Esophagus muscularis mucosa (tissue), 4 donors: ENCODE results near the gene HIC1. TPM values are rescaled to one million over a fixed set of nuclear protein-coding genes. Genes with fewer than 3 reads are reported as not detected.
A peak's percentile ranks its signal among the peaks of the same experiment; 100 is the strongest.

Experiments
- DNase-seq: peaks from one replicate; pipeline ENCODE4 v3.0.0-alpha.2; 2017; ENCODE audit errors: extremely low spot score
- H3K27ac ChIP-seq, 4 donors: fragments of 200-600 bp; sonication (generic); replicated peaks in 1 of 4; 1 replicate in 3 of 4; 2 replicates in 1 of 4; pipeline ENCODE4 v1.5.1; 2016 to 2019; ENCODE audit warnings: mild to moderate bottlenecking in 1 of 4
- H3K27me3 ChIP-seq, 4 donors: fragments of 200-600 bp; sonication (generic); one replicate each; pipeline versions ENCODE4 v1.5.1 to v1.6.0; 2016 to 2019
- H3K36me3 ChIP-seq, 4 donors: fragments of 200-600 bp; sonication (generic); one replicate each; pipeline ENCODE4 v1.5.1; 2016 to 2019
- H3K4me1 ChIP-seq, 4 donors: fragments of 200-600 bp; sonication (generic); one replicate each; pipeline ENCODE4 v1.5.1; 2016 to 2019
- H3K4me3 ChIP-seq, 4 donors: fragments of 200-600 bp; sonication (generic); 1 replicate in 2 of 4; 2 replicates in 2 of 4; pipeline ENCODE4 v1.5.1; 2016 to 2019; ENCODE audit warnings: mild to moderate bottlenecking in 4 of 4, moderate library complexity in 1 of 4
- H3K9me3 ChIP-seq, 4 donors: fragments of 200-600 bp; sonication (generic); 1 replicate in 3 of 4; 2 replicates in 1 of 4; pipeline ENCODE4 v1.5.1; 2016 to 2019
- CTCF ChIP-seq, 3 experiments: fragments of 200-600 bp in 2 of 3; fragments of 450-650 bp in 1 of 3; sonication (generic) in 2 of 3; IDR thresholded peaks; one replicate each; pipeline ENCODE4 v1.5.1; 2017 to 2019; ENCODE audit warnings: antibody characterized with exemption in 3 of 3, mild to moderate bottlenecking in 2 of 3, moderate library complexity in 1 of 3
- EP300 ChIP-seq: sonication (generic); formaldehyde crosslinking; IDR thresholded peaks from one replicate; pipeline ENCODE4 v1.6.1; 2017; ENCODE audit warnings: antibody characterized with exemption
- POLR2A ChIP-seq: fragments of 450-650 bp; IDR thresholded peaks from one replicate; pipeline ENCODE4 v1.6.1; 2017; ENCODE audit warnings: antibody characterized with exemption, moderate library complexity, mild to moderate bottlenecking, low read depth
- POLR2AphosphoS5 ChIP-seq, 2 donors: sonication (generic); formaldehyde crosslinking; IDR thresholded peaks; one replicate each; pipeline ENCODE4 v1.6.1; 2017; ENCODE audit warnings: antibody characterized with exemption in 2 of 2
- WGBS: methylation state at CpG from one replicate; pipeline ENCODE4 v1.1.5; 2018; 5-methylcytosine and 5-hydroxymethylcytosine counted together
- intact Hi-C: fragments of 100-400 bp; cut with DNase I; formaldehyde crosslinking; loops from one replicate; pipeline ENCODE4 v1.15.1; 2023
- total RNA-seq, 4 donors: library from RNA; depleted of rRNA; stranded (reverse); fragments of >200 nt; gene quantifications; one replicate each; pipeline versions ENCODE4 v1.1.0 to v1.2.1, GENCODE V29; 2016

HIC1 gene
- total RNA-seq, 4 donors from 2014 or later, result 48.6 to 86.4 (median 54.9) TPM

GRCh38 chr17:2068031-2068518 lies 13.2 kb downstream of the HIC1 start:
- Histone ChIP-seq H3K4me3 (no peak overlapping the region), H3K36me3 (peaks cover 0 to 54% (median 30%) of the 10 kb centered on the region in 4 donors), H3K4me1 (peaks cover 82 to 91% (median 85%) of the 10 kb centered on the region in 4 donors), H3K27me3 (no peaks in the 10 kb centered on the region), H3K27ac (peak overlapping the region; percentile 90 to 97 (median 92)), H3K9me3 (no peaks in the 10 kb centered on the region)
- DNase-seq, result no peak
- WGBS, result no CpG with 5 or more reads among the region's 6 CpGs
- intact Hi-C loops, result no loop called here
- TF ChIP-seq EP300 (no peak), CTCF (IDR thresholded peaks at IDR 0.05) (no peak), POLR2A (no peak), POLR2AphosphoS5 (IDR thresholded peaks at IDR 0.05) (no peak)

GRCh38 chr17:2068519-2069051 lies 13.7 kb downstream of the HIC1 start:
- DNase-seq, result no peak
- Histone ChIP-seq H3K36me3 (peaks cover 0 to 54% (median 28%) of the 10 kb centered on the region in 4 donors), H3K27me3 (no peaks in the 10 kb centered on the region), H3K4me3 (no peak overlapping the region), H3K27ac (peak overlapping the region; percentile 90 to 97 (median 92)), H3K9me3 (no peaks in the 10 kb centered on the region), H3K4me1 (peaks cover 79 to 88% (median 80%) of the 10 kb centered on the region in 4 donors)
- intact Hi-C loops, result no loop called here
- 87% methylated on average over 13 of the region's 15 CpGs for WGBS
- no peak for TF ChIP-seq POLR2A
- no peak for TF ChIP-seq CTCF (IDR thresholded peaks at IDR 0.05)
- TF ChIP-seq EP300, result no peak
- no peak for TF ChIP-seq POLR2AphosphoS5 (IDR thresholded peaks at IDR 0.05)

GRCh38 chr17:2070241-2071023 lies 15.5 kb downstream of the HIC1 start:
- Histone ChIP-seq H3K27ac (peak overlapping the region; percentile 74 to 84 (median 76)), H3K36me3 (peaks cover 0 to 47% (median 17%) of the 10 kb centered on the region in 4 donors), H3K4me1 (peaks cover 70 to 78% (median 74%) of the 10 kb centered on the region in 4 donors), H3K4me3 (no peak overlapping the region), H3K27me3 (no peaks in the 10 kb centered on the region), H3K9me3 (no peaks in the 10 kb centered on the region)
- WGBS, result 92% methylated on average over 9 of the region's 13 CpGs
- intact Hi-C loops, result no loop called here
- TF ChIP-seq POLR2A (no peak), POLR2AphosphoS5 (IDR thresholded peaks at IDR 0.05) (no peak), EP300 (no peak), CTCF (IDR thresholded peaks at IDR 0.05) (no peak)
- no peak for DNase-seq

GRCh38 chr17:2071024-2071385 lies 16.1 kb downstream of the HIC1 start:
- intact Hi-C loops, result no loop called here
- H3K4me3 ChIP-seq, result no peak overlapping the region
- H3K9me3 ChIP-seq, result no peaks in the 10 kb centered on the region
- DNase-seq, result no peak
- peaks cover 0 to 48% (median 16%) of the 10 kb centered on the region in 4 donors for H3K36me3 ChIP-seq
- H3K27ac ChIP-seq, result peak overlapping the region; percentile 74 to 84 (median 76)
- WGBS, result 83% methylated on average over 6 of the region's 6 CpGs
- TF ChIP-seq POLR2A (no peak), CTCF (IDR thresholded peaks at IDR 0.05) (no peak), POLR2AphosphoS5 (IDR thresholded peaks at IDR 0.05) (no peak), EP300 (no peak)
- H3K4me1 ChIP-seq, result peaks cover 70 to 78% (median 74%) of the 10 kb centered on the region in 4 donors
- H3K27me3 ChIP-seq, result no peaks in the 10 kb centered on the region
